HG02981 (cell line): ENCODE data around the gene FOSB.

Experiments
- ATAC-seq: cut with Tn5 transposase; IDR thresholded peaks from one replicate; pipeline ENCODE4 v1.9.1; 2021; ENCODE audit warnings: mild to moderate bottlenecking, moderate library complexity; ENCODE audit not compliant: unreplicated experiment

Gene FOSB

DNA sequence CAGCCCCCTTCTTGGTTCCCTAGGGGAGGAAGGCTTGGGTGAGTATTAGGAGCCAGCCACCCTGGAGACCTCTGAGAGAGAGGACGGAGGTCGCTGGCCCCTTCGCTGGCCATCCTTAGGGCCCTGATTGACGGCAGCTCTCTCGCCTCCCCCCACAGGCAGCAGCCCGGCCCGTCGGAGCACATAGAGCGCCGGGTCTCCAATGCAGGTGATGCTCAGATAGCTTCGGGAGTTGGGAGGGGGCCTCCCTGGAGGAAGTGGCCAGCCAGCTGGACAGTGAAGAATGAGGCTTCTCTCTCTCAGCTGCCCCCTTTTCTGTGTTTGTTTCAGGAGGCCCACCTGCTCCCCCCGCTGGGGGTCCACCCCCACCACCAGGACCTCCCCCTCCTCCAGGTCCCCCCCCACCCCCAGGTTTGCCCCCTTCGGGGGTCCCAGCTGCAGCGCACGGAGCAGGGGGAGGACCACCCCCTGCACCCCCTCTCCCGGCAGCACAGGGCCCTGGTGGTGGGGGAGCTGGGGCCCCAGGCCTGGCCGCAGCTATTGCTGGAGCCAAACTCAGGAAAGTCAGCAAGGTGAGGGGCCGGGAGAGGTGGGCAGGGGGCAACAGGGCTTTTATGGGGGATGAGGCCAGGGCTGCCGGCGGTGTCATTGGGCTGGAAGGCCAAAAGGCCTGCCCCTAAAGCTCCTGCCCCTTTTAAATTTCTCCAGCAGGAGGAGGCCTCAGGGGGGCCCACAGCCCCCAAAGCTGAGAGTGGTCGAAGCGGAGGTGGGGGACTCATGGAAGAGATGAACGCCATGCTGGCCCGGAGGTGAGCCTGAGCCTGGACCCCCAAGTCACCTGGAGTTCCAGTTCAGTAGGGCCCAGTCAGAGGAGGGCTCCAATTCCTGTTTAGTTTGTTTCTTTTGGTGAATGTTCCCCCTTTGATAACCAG, 54.5 kb downstream of the FOSB start:
- ATAC-seq, result no peak

DNA sequence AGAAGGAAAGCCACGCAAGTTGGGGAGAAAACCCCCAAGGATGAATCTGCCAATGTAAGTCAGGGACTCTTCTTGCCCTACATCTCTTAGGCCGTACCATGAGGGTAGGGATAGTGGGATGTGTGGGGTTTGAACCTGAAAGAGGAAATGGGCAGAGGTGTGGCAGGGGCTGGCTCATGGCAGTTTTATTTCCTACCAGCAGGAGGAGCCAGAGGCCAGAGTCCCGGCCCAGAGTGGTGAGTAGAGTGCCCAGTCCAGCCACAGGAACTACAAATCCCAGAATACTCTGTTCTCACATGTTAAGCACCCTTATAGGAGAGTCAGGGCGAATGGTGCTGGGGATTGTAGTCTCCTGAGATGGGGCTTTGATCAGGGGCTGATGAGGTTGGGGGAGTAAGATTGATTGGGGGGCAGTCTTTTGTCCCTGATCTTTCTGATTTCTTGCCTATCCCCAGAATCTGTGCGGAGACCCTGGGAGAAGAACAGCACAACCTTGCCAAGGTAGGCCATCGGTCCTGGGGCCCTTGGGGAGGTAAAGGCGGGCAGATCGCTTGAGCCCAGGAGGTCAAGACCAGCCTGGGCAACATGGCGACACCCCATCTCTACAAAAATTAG, 56.0 kb downstream of the FOSB start:
- ATAC-seq, result peak; percentile 75

DNA sequence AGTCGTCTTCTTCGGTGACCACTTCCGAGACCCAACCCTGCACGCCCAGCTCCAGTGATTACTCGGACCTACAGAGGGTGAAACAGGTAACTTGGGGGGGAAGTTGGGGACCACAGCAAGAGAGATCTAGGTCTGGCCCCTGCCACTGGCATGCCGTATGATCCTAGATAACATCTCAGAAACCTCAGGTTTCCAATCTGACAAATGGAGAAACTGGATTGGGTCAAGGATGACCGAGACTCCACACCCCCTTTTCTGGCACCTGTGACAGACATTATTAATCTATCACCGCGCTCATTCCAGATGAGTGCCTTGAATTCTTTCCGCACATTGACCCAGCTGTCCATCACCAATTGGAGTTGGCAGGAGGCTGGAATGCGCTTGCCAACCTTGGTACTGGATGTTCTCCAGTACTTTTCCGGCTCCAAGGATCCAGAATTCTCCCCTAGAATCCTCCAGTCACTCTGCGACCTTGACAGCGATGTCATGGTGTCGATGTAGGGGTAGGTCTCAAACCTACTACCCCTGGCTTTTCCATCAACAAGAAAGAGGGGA, 56.9 kb downstream of the FOSB start:
- ATAC-seq, result no peak
